Spleen (tissue), 11 donors: ENCODE results near the gene G6PC3. TPM values are rescaled to one million over a fixed set of nuclear protein-coding genes. Genes with fewer than 3 reads are reported as not detected.

ENCODE experiments used
- DNase-seq: peaks from one replicate; pipeline ENCODE4 v3.0.0-alpha.2; 2020
- H3K27ac ChIP-seq, 8 donors: fragments of 200-600 bp; sonication (generic) in 7 of 8; 1 replicate in 4 of 8; 2 replicates in 4 of 8; pipeline versions ENCODE4 v1.5.0 to v1.8.0; 2016 to 2021; ENCODE audit warnings: inconsistent platforms in 4 of 8, mild to moderate bottlenecking in 4 of 8, moderate library complexity in 1 of 8
- H3K27me3 ChIP-seq, 7 donors: fragments of 200-600 bp; sonication (generic) in 6 of 7; replicated peaks in 1 of 7; 1 replicate in 4 of 7; 2 replicates in 3 of 7; pipeline versions ENCODE4 v1.5.0 to v1.8.0; 2016 to 2021; ENCODE audit warnings: inconsistent platforms in 3 of 7, mild to moderate bottlenecking in 1 of 7
- H3K36me3 ChIP-seq, 6 donors: fragments of 200-600 bp; sonication (generic) in 5 of 6; 1 replicate in 4 of 6; 2 replicates in 2 of 6; pipeline versions ENCODE4 v1.5.0 to v1.8.0; 2016 to 2021; ENCODE audit warnings: inconsistent platforms in 2 of 6
- H3K4me1 ChIP-seq, 6 donors: fragments of 200-600 bp; sonication (generic) in 5 of 6; 1 replicate in 3 of 6; 2 replicates in 3 of 6; pipeline versions ENCODE4 v1.5.0 to v1.8.0; 2016 to 2021; ENCODE audit warnings: inconsistent platforms in 3 of 6
- H3K4me3 ChIP-seq, 8 donors: fragments of 200-600 bp; sonication (generic) in 7 of 8; 1 replicate in 4 of 8; 2 replicates in 4 of 8; pipeline versions ENCODE4 v1.5.0 to v1.8.0; 2016 to 2021; ENCODE audit warnings: inconsistent platforms in 4 of 8, mild to moderate bottlenecking in 4 of 8, moderate library complexity in 2 of 8
- H3K9me3 ChIP-seq, 8 donors: fragments of 200-600 bp; sonication (generic) in 7 of 8; 1 replicate in 4 of 8; 2 replicates in 4 of 8; pipeline versions ENCODE4 v1.5.0 to v1.8.0; 2016 to 2021; ENCODE audit warnings: inconsistent platforms in 4 of 8
- POLR2A ChIP-seq, 3 donors: fragments of 450-650 bp; IDR thresholded peaks; one replicate each; pipeline ENCODE4 v1.5.1; 2017; ENCODE audit warnings: antibody characterized with exemption in 3 of 3, mild to moderate bottlenecking in 1 of 3
- POLR2AphosphoS5 ChIP-seq, 3 donors: sonication (generic); formaldehyde crosslinking; IDR thresholded peaks; one replicate each; pipeline ENCODE4 v1.5.1; 2017; ENCODE audit warnings: antibody characterized with exemption in 3 of 3
- WGBS, 5 donors: extraction: QIAGEN DNeasy Blood & Tissue Kit in 3 of 5; methylation state at CpG; one replicate each; pipeline versions ENCODE4 v1.1.5 to v1.1.7; 2013 to 2018; 5-methylcytosine and 5-hydroxymethylcytosine counted together
- intact Hi-C: fragments of 100-400 bp; cut with DNase I; formaldehyde crosslinking; loops from one replicate; pipeline ENCODE4 v1.15.0; 2023; ENCODE audit warnings: low total_unique reads
- polyA plus RNA-seq, 3 donors: library from polyadenylated mRNA; stranded (reverse); fragments of 200-250 nt; gene quantifications; one replicate each; pipeline ENCODE4 v1.2.1, GENCODE V29; 2013
- total RNA-seq, 7 donors: library from RNA; depleted of rRNA in 3 of 7; stranded (reverse); fragments of >200 nt in 3 of 7; fragmentation: NEBNext Ultra II Directional in 4 of 7; extraction: Animal tissue kit (Norgen Biotek cat#: 25700) in 4 of 7; gene quantifications; one replicate each; pipeline versions ENCODE4 v1.1.0 to v1.2.1, GENCODE V29; 2016 to 2021
- TF ChIP-seq, protein P1 (sequence below), 11 experiments: fragments of 200-600 bp in 7 of 11; fragments of 450-650 bp in 4 of 11; sonication (generic) in 4 of 11; IDR thresholded peaks in 8 of 11; conservative IDR thresholded peaks in 3 of 11; 1 replicate in 7 of 11; 2 replicates in 4 of 11; pipeline versions ENCODE4 v1.4.0 to v1.8.0; 2016 to 2021; ENCODE audit warnings: antibody characterized with exemption in 11 of 11, inconsistent platforms in 4 of 11, mild to moderate bottlenecking in 1 of 11
- donor health status: healthy with polysubstance abuse.
- donor health status: DM: no; HTN: no; CAD: no; lungs with moderate emphysema.
- donor health status: DM: no; HTN: no; CAD: no.
- donor health status: Bipolar disorder and iron deficiency.
- donor health status: healthy.
- donor health status: DM: no; HTN: no; CAD: no.
- donor health status: DM: yes; HTN: yes; CAD: no.

G6PC3 gene
- total and polyA plus RNA-seq, 10 donors, result 24.9 to 49.2 (median 37.3) TPM

DNA sequence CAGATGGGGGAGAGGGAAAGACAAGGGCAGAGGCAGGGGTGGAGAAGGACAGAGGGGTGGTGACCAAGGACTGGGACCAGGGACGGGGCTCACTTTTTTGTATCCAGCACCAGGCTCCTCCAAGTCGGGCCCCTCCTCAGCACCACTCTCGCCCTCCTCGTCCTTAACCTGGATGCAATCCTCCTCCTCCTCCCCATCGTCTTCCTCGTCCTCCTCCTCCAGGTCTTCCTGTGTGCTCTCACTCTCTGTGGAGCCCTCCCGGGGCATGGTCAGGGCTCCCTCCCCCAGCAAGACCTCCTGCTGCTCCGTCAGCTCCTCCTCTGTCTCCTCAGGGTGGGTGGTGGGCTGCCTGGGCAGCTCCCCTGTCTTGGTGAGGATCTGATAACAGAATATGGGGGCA lies 16.8 kb downstream of the G6PC3 start:
- DNase-seq, result no peak
- no peak overlapping the region for H3K4me3 ChIP-seq
- no peaks in the 10 kb centered on the region for H3K4me1 ChIP-seq
- H3K9me3 ChIP-seq, result no peaks in the 10 kb centered on the region
- no peaks in the 10 kb centered on the region for H3K27me3 ChIP-seq
- H3K27ac ChIP-seq, result peak overlapping the region in 1 of 8 donors; percentile 1
- H3K36me3 ChIP-seq, result peaks cover 0 to 100% (median 82%) of the 10 kb centered on the region in 6 donors
- intact Hi-C loops, result no loop called here
- WGBS, 5 donors, result 72 to 86% (median 80%) methylated on average over 7 to 8 of the region's 8 CpGs
- TF ChIP-seq, protein P1, sequence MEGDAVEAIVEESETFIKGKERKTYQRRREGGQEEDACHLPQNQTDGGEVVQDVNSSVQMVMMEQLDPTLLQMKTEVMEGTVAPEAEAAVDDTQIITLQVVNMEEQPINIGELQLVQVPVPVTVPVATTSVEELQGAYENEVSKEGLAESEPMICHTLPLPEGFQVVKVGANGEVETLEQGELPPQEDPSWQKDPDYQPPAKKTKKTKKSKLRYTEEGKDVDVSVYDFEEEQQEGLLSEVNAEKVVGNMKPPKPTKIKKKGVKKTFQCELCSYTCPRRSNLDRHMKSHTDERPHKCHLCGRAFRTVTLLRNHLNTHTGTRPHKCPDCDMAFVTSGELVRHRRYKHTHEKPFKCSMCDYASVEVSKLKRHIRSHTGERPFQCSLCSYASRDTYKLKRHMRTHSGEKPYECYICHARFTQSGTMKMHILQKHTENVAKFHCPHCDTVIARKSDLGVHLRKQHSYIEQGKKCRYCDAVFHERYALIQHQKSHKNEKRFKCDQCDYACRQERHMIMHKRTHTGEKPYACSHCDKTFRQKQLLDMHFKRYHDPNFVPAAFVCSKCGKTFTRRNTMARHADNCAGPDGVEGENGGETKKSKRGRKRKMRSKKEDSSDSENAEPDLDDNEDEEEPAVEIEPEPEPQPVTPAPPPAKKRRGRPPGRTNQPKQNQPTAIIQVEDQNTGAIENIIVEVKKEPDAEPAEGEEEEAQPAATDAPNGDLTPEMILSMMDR (IDR thresholded peaks at IDR 0.05 in 8 of 11, conservative IDR thresholded peaks at IDR 0.05 in 3 of 11), result no peak
- TF ChIP-seq POLR2AphosphoS5 (IDR thresholded peaks at IDR 0.05) (no peak), POLR2A (IDR thresholded peaks at IDR 0.05) (no peak)

GRCh38 chr17:44088254-44088653 lies 17.7 kb downstream of the G6PC3 start:
- Histone ChIP-seq H3K4me3 (no peak overlapping the region), H3K4me1 (no peaks in the 10 kb centered on the region), H3K27ac (no peak overlapping the region), H3K27me3 (no peaks in the 10 kb centered on the region), H3K36me3 (peaks cover 2 to 100% (median 82%) of the 10 kb centered on the region in 6 donors), H3K9me3 (no peaks in the 10 kb centered on the region)
- no peak for DNase-seq
- WGBS, 5 donors, result 93 to 96% (median 95%) methylated on average over 11 to 16 of the region's 16 CpGs
- intact Hi-C loops, result no loop called here
- TF ChIP-seq POLR2A (IDR thresholded peaks at IDR 0.05) (no peak), POLR2AphosphoS5 (IDR thresholded peaks at IDR 0.05) (peak in 2 of 3 donors; percentile 10 to 41)

- Histone ChIP-seq H3K9me3 (no peaks in the 10 kb centered on the region), H3K27me3 (no peaks in the 10 kb centered on the region), H3K4me3 (no peak overlapping the region), H3K27ac (no peak overlapping the region), H3K4me1 (peaks cover 2 to 24% (median 17%) of the 10 kb centered on the region in 6 donors), H3K36me3 (peaks cover 3 to 79% (median 63%) of the 10 kb centered on the region in 6 donors)
- no peak for TF ChIP-seq POLR2A (IDR thresholded peaks at IDR 0.05)
- TF ChIP-seq, protein P1 (IDR thresholded peaks at IDR 0.05 in 8 of 11, conservative IDR thresholded peaks at IDR 0.05 in 3 of 11), result no peak
- peak in 1 of 3 donors; percentile 48 for TF ChIP-seq POLR2AphosphoS5 (IDR thresholded peaks at IDR 0.05)
- intact Hi-C loops, result no loop called here
- 82 to 96% (median 92%) methylated on average over 8 to 14 of the region's 14 CpGs for WGBS, 5 donors
- DNase-seq, result no peak
Measured at GRCh38 chr17:44091200-44091997, 20.9 kb downstream of the G6PC3 start.

- no peak overlapping the region for H3K4me3 ChIP-seq
- intact Hi-C loops, result no loop called here
- TF ChIP-seq POLR2A (IDR thresholded peaks at IDR 0.05) (no peak), POLR2AphosphoS5 (IDR thresholded peaks at IDR 0.05) (no peak)
- TF ChIP-seq, protein P1 (IDR thresholded peaks at IDR 0.05 in 8 of 11, conservative IDR thresholded peaks at IDR 0.05 in 3 of 11), result no peak
- no peak overlapping the region for H3K27ac ChIP-seq
- peaks cover 7 to 31% (median 23%) of the 10 kb centered on the region in 6 donors for H3K4me1 ChIP-seq
- no peak for DNase-seq
- H3K36me3 ChIP-seq, result peaks cover 3 to 73% (median 61%) of the 10 kb centered on the region in 6 donors
- no peaks in the 10 kb centered on the region for H3K9me3 ChIP-seq
- 94 to 98% (median 97%) methylated on average over 8 to 11 of the region's 11 CpGs for WGBS, 5 donors
- H3K27me3 ChIP-seq, result no peaks in the 10 kb centered on the region
Measured at GRCh38 chr17:44092051-44092450, 21.5 kb downstream of the G6PC3 start.
